Large intestine (tissue), 3 donors: Measurements from ENCODE around the gene ACSS1. TPM values are rescaled to one million over a fixed set of nuclear protein-coding genes. Genes with fewer than 3 reads are reported as not detected.

Experiments used
- DNase-seq, 2 donors: peaks; one replicate each; pipeline versions ENCODE4 v3.0.0 to v3.0.0-alpha.2; 2013
- H3K27ac ChIP-seq: one replicate; pipeline ENCODE4 v1.5.1; 2013; ENCODE audit warnings: low read length
- H3K27me3 ChIP-seq: 2 replicates; pipeline ENCODE4 v1.6.1; 2013; ENCODE audit warnings: low read length; ENCODE audit not compliant: control insufficient read depth, insufficient read depth
- H3K36me3 ChIP-seq: 2 replicates; pipeline ENCODE4 v1.6.1; 2013; ENCODE audit warnings: low read length; ENCODE audit not compliant: control insufficient read depth, insufficient read depth
- H3K4me1 ChIP-seq: one replicate; pipeline ENCODE4 v1.6.1; 2013; ENCODE audit warnings: low read length; ENCODE audit not compliant: control insufficient read depth, insufficient read depth
- H3K4me3 ChIP-seq: one replicate; pipeline ENCODE4 v1.5.1; 2013; ENCODE audit warnings: low read length
- H3K9me3 ChIP-seq: one replicate; pipeline ENCODE4 v1.6.1; 2013; ENCODE audit warnings: mild to moderate bottlenecking, low read depth, low read length, moderate library complexity; ENCODE audit not compliant: control insufficient read depth
- WGBS: methylation state at CpG from one replicate; pipeline ENCODE4 v1.1.5; 2013; ENCODE audit warnings: low lambda C conversion rate; ENCODE audit not compliant: insufficient coverage; 5-methylcytosine and 5-hydroxymethylcytosine counted together
- polyA plus RNA-seq: library from polyadenylated mRNA; unstranded; fragments of 120-200 nt; gene quantifications from one replicate; pipeline ENCODE4 v1.2.1, GENCODE V29; 2013

Gene ACSS1
- polyA plus RNA-seq, 1 donor: 102 TPM

- WGBS: no CpG with 5 or more reads among the region's 21 CpGs
- Histone ChIP-seq H3K9me3 (no peaks in the 10 kb centered on the region), H3K4me3 (no peak overlapping the region), H3K36me3 (peaks cover 68% of the 10 kb centered on the region), H3K27me3 (no peaks in the 10 kb centered on the region), H3K27ac (no peak overlapping the region), H3K4me1 (no peaks in the 10 kb centered on the region)
- DNase-seq: no peak
These were observed 94.0 kb downstream of the ACSS1 start for GRCh38 chr20:24963672-24964505.

GRCh38 chr20:24962510-24962909 lies 95.4 kb downstream of the ACSS1 start:
- Histone ChIP-seq H3K27me3 (no peaks in the 10 kb centered on the region), H3K27ac (no peak overlapping the region), H3K36me3 (peaks cover 66% of the 10 kb centered on the region), H3K9me3 (no peaks in the 10 kb centered on the region), H3K4me3 (no peak overlapping the region), H3K4me1 (no peaks in the 10 kb centered on the region)
- WGBS: 100% methylated on average over 2 of the region's 6 CpGs
- no peak for DNase-seq

- H3K4me1 ChIP-seq: no peaks in the 10 kb centered on the region
- no peaks in the 10 kb centered on the region for H3K27me3 ChIP-seq
- WGBS: no CpG with 5 or more reads among the region's 2 CpGs
- H3K9me3 ChIP-seq: no peaks in the 10 kb centered on the region
- peaks cover 64% of the 10 kb centered on the region for H3K36me3 ChIP-seq
- H3K27ac ChIP-seq: no peak overlapping the region
- no peak for DNase-seq
- no peak overlapping the region for H3K4me3 ChIP-seq
These were observed 95.8 kb downstream of the ACSS1 start for GRCh38 chr20:24962182-24962492.

GRCh38 chr20:24961384-24962181 lies 96.4 kb downstream of the ACSS1 start:
- H3K4me1 ChIP-seq: no peaks in the 10 kb centered on the region
- no peaks in the 10 kb centered on the region for H3K27me3 ChIP-seq
- WGBS: no CpG with 5 or more reads among the region's 20 CpGs
- DNase-seq: no peak
- H3K27ac ChIP-seq: no peak overlapping the region
- peaks cover 61% of the 10 kb centered on the region for H3K36me3 ChIP-seq
- H3K4me3 ChIP-seq: no peak overlapping the region
- no peaks in the 10 kb centered on the region for H3K9me3 ChIP-seq

GRCh38 chr20:24960861-24961260 lies 97.1 kb downstream of the ACSS1 start:
- H3K27me3 ChIP-seq: no peaks in the 10 kb centered on the region
- no peaks in the 10 kb centered on the region for H3K9me3 ChIP-seq
- no peak for DNase-seq
- H3K36me3 ChIP-seq: peaks cover 56% of the 10 kb centered on the region
- no peaks in the 10 kb centered on the region for H3K4me1 ChIP-seq
- H3K4me3 ChIP-seq: no peak overlapping the region
- H3K27ac ChIP-seq: no peak overlapping the region
- 71% methylated on average over 1 of the region's 2 CpGs for WGBS

- H3K36me3 ChIP-seq: peaks cover 52% of the 10 kb centered on the region
- no CpG with 5 or more reads among the region's 10 CpGs for WGBS
- no peaks in the 10 kb centered on the region for H3K9me3 ChIP-seq
- no peak overlapping the region for H3K27ac ChIP-seq
- no peaks in the 10 kb centered on the region for H3K4me1 ChIP-seq
- no peaks in the 10 kb centered on the region for H3K27me3 ChIP-seq
- DNase-seq: no peak
- H3K4me3 ChIP-seq: no peak overlapping the region
These were observed 97.6 kb downstream of the ACSS1 start for GRCh38 chr20:24960302-24960801.

GRCh38 chr20:24959591-24960301 lies 98.2 kb downstream of the ACSS1 start:
- Histone ChIP-seq H3K4me3 (no peak overlapping the region), H3K4me1 (no peaks in the 10 kb centered on the region), H3K27ac (no peak overlapping the region), H3K36me3 (peaks cover 46% of the 10 kb centered on the region), H3K9me3 (no peaks in the 10 kb centered on the region), H3K27me3 (no peaks in the 10 kb centered on the region)
- WGBS: no CpG with 5 or more reads among the region's 14 CpGs
- DNase-seq: no peak

GRCh38 chr20:24958506-24959385 lies 99.2 kb downstream of the ACSS1 start:
- H3K4me1 ChIP-seq: no peaks in the 10 kb centered on the region
- no peaks in the 10 kb centered on the region for H3K27me3 ChIP-seq
- H3K9me3 ChIP-seq: no peaks in the 10 kb centered on the region
- DNase-seq: no peak
- H3K27ac ChIP-seq: no peak overlapping the region
- no CpG with 5 or more reads among the region's 20 CpGs for WGBS
- H3K36me3 ChIP-seq: peaks cover 38% of the 10 kb centered on the region
- no peak overlapping the region for H3K4me3 ChIP-seq

GRCh38 chr20:24957326-24958016 lies 100.5 kb downstream of the ACSS1 start:
- H3K36me3 ChIP-seq: peaks cover 29% of the 10 kb centered on the region
- no peaks in the 10 kb centered on the region for H3K4me1 ChIP-seq
- H3K27me3 ChIP-seq: no peaks in the 10 kb centered on the region
- H3K9me3 ChIP-seq: no peaks in the 10 kb centered on the region
- H3K27ac ChIP-seq: no peak overlapping the region
- DNase-seq: no peak
- no peak overlapping the region for H3K4me3 ChIP-seq
- WGBS: no CpG with 5 or more reads among the region's 18 CpGs
